ENCODE results near the gene CEP85. TPM values are rescaled to one million over a fixed set of nuclear protein-coding genes. Genes with fewer than 3 reads are reported as not detected.

The CEP85 gene
- total and polyA plus RNA-seq, 9 of the 15 experiments (the other 6 are each of a cell fraction or from before 2014, with no cell fraction given): 42.1 to 140 (median 92.6) TPM

GRCh38 chr1:26276432-26276838, 42.4 kb downstream of the CEP85 start:
- intact Hi-C loops (cut with micrococcal nuclease): no loop called here
- 0 out of 3 replicates have a peak, but pooled peaks have one; percentile 3 for ATAC-seq
- 81% methylated on average over 2 of the region's 2 CpGs for WGBS (ENCODE audit: insufficient coverage, low coverage, missing lambda C conversion rate)
- no peak for TF ChIP-seq ZFX (CRISPR knock-in tag; IDR thresholded peaks at IDR 0.05)
- TF ChIP-seq NR2C1 (IDR thresholded peaks at IDR 0.05): no peak
- no peak for TF ChIP-seq NR2C1 (tag; IDR thresholded peaks at IDR 0.05)
- no peak for TF ChIP-seq NONO (IDR thresholded peaks at IDR 0.05; ENCODE audit: low read depth in 2 of 2, low read length in 1 of 2)
- no peak for TF ChIP-seq ZNF398 (CRISPR knock-in tag; IDR thresholded peaks at IDR 0.05)
- TF ChIP-seq SMARCB1 (IDR thresholded peaks at IDR 0.05; ENCODE audit: insufficient read length, low read depth): no peak
- no peak for TF ChIP-seq PTBP1 (IDR thresholded peaks at IDR 0.05; ENCODE audit: low read depth, low read length)
- TF ChIP-seq TBL1XR1 (IDR thresholded peaks at IDR 0.05; ENCODE audit: low read length in 2 of 2): peak in 1 of 2 experiments; percentile 25; a peak in 1 of 4 replicates
- TF ChIP-seq HDAC1 (IDR thresholded peaks at IDR 0.05): peak in 1 of 2 experiments; percentile 48; a peak in 2 of 4 replicates
- TF ChIP-seq POLR2B (IDR thresholded peaks at IDR 0.05; ENCODE audit: low read depth, partially characterized antibody): no peak
- TF ChIP-seq CREM (IDR thresholded peaks at IDR 0.05; ENCODE audit: low read depth): peak; percentile 61; the same call in 1 of the 2 replicates
- TF ChIP-seq FUS (optimal IDR thresholded peaks at IDR 0.05; ENCODE audit: low read depth, low read length): no peak
- TF ChIP-seq MXI1 (IDR thresholded peaks at IDR 0.05; ENCODE audit: low read depth, low read length): no peak
- TF ChIP-seq PHB (CRISPR knock-in tag; IDR thresholded peaks at IDR 0.05): no peak
- no peak for TF ChIP-seq SETDB1 (IDR thresholded peaks at IDR 0.05; ENCODE audit: low read length)
- TF ChIP-seq BACH1 (tag; IDR thresholded peaks at IDR 0.05): no peak
- no peak for TF ChIP-seq HOMEZ (CRISPR knock-in tag; IDR thresholded peaks at IDR 0.05)
- no peak for TF ChIP-seq ELF2 (CRISPR knock-in tag; IDR thresholded peaks at IDR 0.05)
- no peak for TF ChIP-seq ARID2 (IDR thresholded peaks at IDR 0.05)
- no peak for TF ChIP-seq ZNF707 (CRISPR knock-in tag; conservative IDR thresholded peaks at IDR 0.05)
- no peak for TF ChIP-seq HSF4 (CRISPR knock-in tag; IDR thresholded peaks at IDR 0.05; ENCODE audit: borderline replicate concordance)
- TF ChIP-seq ZEB2 (IDR thresholded peaks at IDR 0.05): no peak
- no peak for TF ChIP-seq ETV5 (CRISPR knock-in tag; IDR thresholded peaks at IDR 0.05; ENCODE audit: low read depth)

More at GRCh38 chr1:26276432-26276838, 42.4 kb downstream of the CEP85 start:
- in situ Hi-C loops (cut with MboI): loop anchor here (5.0 kb wide), 1 partner anchor 116 kb away; no protein-coding TSS in a partner anchor
- H3K9me3 ChIP-seq (replicated peaks; ENCODE audit: control insufficient read depth, insufficient read depth, low read depth, low read length): no peaks in the 10 kb centered on the region
- H3K27me3 ChIP-seq (ENCODE audit: control insufficient read depth in 2 of 2, insufficient read depth in 2 of 2, low read length in 2 of 2): no peaks in the 10 kb centered on the region
- peaks cover 5% of the 10 kb centered on the region for H3K9me1 ChIP-seq (ENCODE audit: control insufficient read depth, insufficient read depth, low read length)
- H3K4me1 ChIP-seq (replicated peaks in 1 of 2; ENCODE audit: control insufficient read depth in 2 of 2, insufficient read depth in 2 of 2, low read length in 2 of 2): peaks cover 48 to 64% of the 10 kb centered on the region in 2 experiments
- peaks cover 21% of the 10 kb centered on the region; the same call in 2 of the 3 replicates for H3K79me2 ChIP-seq (ENCODE audit: control insufficient read depth, insufficient read depth, low read length)
- H3K9ac ChIP-seq (ENCODE audit: insufficient read depth in 1 of 2, low read depth in 2 of 2, low read length in 2 of 2): peak overlapping the region; percentile 39 to 77; a peak in 2 of 4 replicates
- no peak for FAIRE-seq
- peak overlapping the region; percentile 81; the same call in 2 of the 3 replicates for H3K27ac ChIP-seq (ENCODE audit: extremely low read depth, low read depth, low read length)
- H3K4me3 ChIP-seq: no peak overlapping the region
- H3K4me2 ChIP-seq (ENCODE audit: insufficient read depth, low read length): no peak overlapping the region
- ChIA-PET CTCF (ENCODE audit: low intra/inter-chr PET ratio) (interaction anchor here (0.9 to 3.2 kb wide), 7 partner anchors 8 to 171 kb away, joined by 3 to 31 read pairs (median 11); no protein-coding TSS in a partner anchor), POLR2A (interaction anchor here (0.6 to 3.6 kb wide), 11 partner anchors 7 to 247 kb away, joined by 3 to 9 read pairs (median 4); partner anchors contain the start of genes CD52, CEP85 and DHDDS)
- no peak overlapping the region for H2AFZ ChIP-seq (ENCODE audit: low read depth, low read length)
- DNase-seq (ENCODE audit: extremely low read depth in 1 of 4, low spot score in 3 of 4): no peak
- H3K36me3 ChIP-seq (ENCODE audit: control insufficient read depth, insufficient read depth, low read length): peaks cover 84% of the 10 kb centered on the region
- BruUV-seq (replicated peaks): no TSS peak
- peaks cover 4% of the 10 kb centered on the region; the same call in 1 of the 2 replicates for H4K20me1 ChIP-seq (replicated peaks; ENCODE audit: control insufficient read depth, insufficient read depth, low read length)

Data from K562 (cell line).